PC-9 (cell line): Measurements from ENCODE around the gene GEMIN2.

Experiments
- CTCF ChIP-seq: fragments of 200-600 bp; sonication (generic); conservative IDR thresholded peaks from 2 replicates; pipeline ENCODE4 v1.6.1; 2017; ENCODE audit warnings: mixed run types, antibody characterized with exemption, mild to moderate bottlenecking, moderate library complexity
- EZH2 ChIP-seq: fragments of 200-600 bp; sonication (generic); IDR thresholded peaks from 2 replicates; pipeline ENCODE4 v1.8.0; 2017; ENCODE audit warnings: antibody characterized with exemption, low read depth

- TF ChIP-seq CTCF: no peak
- no peak for TF ChIP-seq EZH2
These were observed 26.0 kb downstream of the GEMIN2 start for GRCh38 chr14:39140170-39140569.
